ENCODE data around the gene RBFOX1. TPM values are rescaled to one million over a fixed set of nuclear protein-coding genes. Genes with fewer than 3 reads are reported as not detected.

The RBFOX1 gene
- total RNA-seq, 1 donor: not detected

GRCh38 chr16:7705885-7706284 lies 373.2 kb downstream of the RBFOX1 start:
- TF ChIP-seq CTCF (IDR thresholded peaks at IDR 0.05; ENCODE audit: insufficient read depth, low read depth, low read length): no peak
- no peak for DNase-seq (ENCODE audit: low read depth)
- no peak overlapping the region for H3K4me3 ChIP-seq (ENCODE audit: low read depth, low read length)

GRCh38 chr16:7709186-7709585 lies 376.5 kb downstream of the RBFOX1 start:
- DNase-seq (ENCODE audit: low read depth): no peak
- TF ChIP-seq CTCF (IDR thresholded peaks at IDR 0.05; ENCODE audit: insufficient read depth, low read depth, low read length): no peak
- H3K4me3 ChIP-seq (ENCODE audit: low read depth, low read length): no peak overlapping the region

- DNase-seq (ENCODE audit: low read depth): no peak
- TF ChIP-seq CTCF (IDR thresholded peaks at IDR 0.05; ENCODE audit: insufficient read depth, low read depth, low read length): no peak
- H3K4me3 ChIP-seq (ENCODE audit: low read depth, low read length): no peak overlapping the region
Observed at GRCh38 chr16:7713244-7713643, 380.6 kb downstream of the RBFOX1 start.

GRCh38 chr16:7714775-7715174 lies 382.1 kb downstream of the RBFOX1 start:
- no peak for DNase-seq (ENCODE audit: low read depth)
- H3K4me3 ChIP-seq (ENCODE audit: low read depth, low read length): no peak overlapping the region
- no peak for TF ChIP-seq CTCF (IDR thresholded peaks at IDR 0.05; ENCODE audit: insufficient read depth, low read depth, low read length)

- no peak for TF ChIP-seq CTCF (IDR thresholded peaks at IDR 0.05; ENCODE audit: insufficient read depth, low read depth, low read length)
- no peak for DNase-seq (ENCODE audit: low read depth)
- H3K4me3 ChIP-seq (ENCODE audit: low read depth, low read length): no peak overlapping the region
Observed at GRCh38 chr16:7716660-7717550, 384.3 kb downstream of the RBFOX1 start.

- no peak for TF ChIP-seq CTCF (IDR thresholded peaks at IDR 0.05; ENCODE audit: insufficient read depth, low read depth, low read length)
- no peak overlapping the region for H3K4me3 ChIP-seq (ENCODE audit: low read depth, low read length)
- DNase-seq (ENCODE audit: low read depth): no peak
Observed at GRCh38 chr16:7722761-7723160, 390.1 kb downstream of the RBFOX1 start.
